Gastrocnemius medialis (tissue), 4 donors: ENCODE data around the gene VAMP7. TPM values are rescaled to one million over a fixed set of nuclear protein-coding genes. Genes with fewer than 3 reads are reported as not detected.

Experiments
- ATAC-seq, 2 donors: fragments of 150-250 bp; one replicate each; pipeline ENCODE4 v1.9.1; 2016
- DNase-seq, 2 donors: peaks; one replicate each; pipeline ENCODE4 v3.0.0-alpha.2; 2019
- H3K27ac ChIP-seq, 4 donors: fragments of 200-600 bp; sonication (generic); 1 replicate in 1 of 4; 2 replicates in 3 of 4; pipeline ENCODE4 v1.5.1; 2016 to 2018; ENCODE audit warnings: mild to moderate bottlenecking in 2 of 4, moderate library complexity in 1 of 4
- H3K27me3 ChIP-seq, 3 donors: fragments of 200-600 bp; sonication (generic) in 2 of 3; 1 replicate in 1 of 3; 2 replicates in 2 of 3; pipeline versions ENCODE4 v1.5.1 to v1.6.0; 2016 to 2019; ENCODE audit warnings: mild to moderate bottlenecking in 1 of 3, moderate library complexity in 1 of 3
- H3K36me3 ChIP-seq, 2 donors: fragments of 200-600 bp; sonication (generic) in 1 of 2; one replicate each; pipeline ENCODE4 v1.5.1; 2017 to 2018
- H3K4me1 ChIP-seq, 2 donors: fragments of 200-600 bp; sonication (generic) in 1 of 2; one replicate each; pipeline ENCODE4 v1.5.1; 2016 to 2017; ENCODE audit warnings: mild to moderate bottlenecking in 2 of 2
- H3K4me3 ChIP-seq, 4 donors: fragments of 200-600 bp; sonication (generic) in 3 of 4; 1 replicate in 1 of 4; 2 replicates in 3 of 4; pipeline ENCODE4 v1.5.1; 2016 to 2019; ENCODE audit warnings: mild to moderate bottlenecking in 2 of 4
- H3K9me3 ChIP-seq, 3 donors: fragments of 200-600 bp; sonication (generic) in 2 of 3; 1 replicate in 1 of 3; 2 replicates in 2 of 3; pipeline ENCODE4 v1.5.1; 2016 to 2019
- CTCF ChIP-seq, 5 experiments: fragments of 450-650 bp in 3 of 5; fragments of 200-600 bp in 2 of 5; sonication (generic) in 2 of 5; IDR thresholded peaks in 4 of 5; conservative IDR thresholded peaks in 1 of 5; 1 replicate in 4 of 5; 2 replicates in 1 of 5; pipeline ENCODE4 v1.5.1; 2016 to 2019; ENCODE audit warnings: antibody characterized with exemption in 5 of 5, mild to moderate bottlenecking in 3 of 5, moderate library complexity in 3 of 5
- POLR2A ChIP-seq, 2 donors: fragments of 450-650 bp; IDR thresholded peaks; one replicate each; pipeline ENCODE4 v1.6.1; 2017; ENCODE audit warnings: antibody characterized with exemption in 2 of 2, mild to moderate bottlenecking in 2 of 2, moderate library complexity in 2 of 2
- in situ Hi-C, 4 donors: fragments of 200-750 bp; cut with MboI; loops; one replicate each; pipeline versions ENCODE4 v1.15.0 to v1.8.0; 2017; ENCODE audit warnings: low sequenced_read_pairs in 4 of 4
- intact Hi-C: fragments of 100-400 bp; cut with DNase I; formaldehyde crosslinking; loops from one replicate; pipeline ENCODE4 v1.15.1; 2023; ENCODE audit warnings: low total_unique reads
- total RNA-seq, 4 donors: library from RNA; depleted of rRNA; stranded (reverse); fragments of >200 nt; gene quantifications; one replicate each; pipeline versions ENCODE4 v1.1.0 to v1.2.3, GENCODE V29; 2016

Gene VAMP7
- total RNA-seq, 4 donors from 2014 or later: 21.6 to 41.4 (median 32.2) TPM

GRCh38 chrX:155865193-155865592 lies 16.0 kb upstream of the VAMP7 start:
- no peak for DNase-seq
- no peaks in the 10 kb centered on the region for H3K27me3 ChIP-seq
- TF ChIP-seq CTCF (IDR thresholded peaks at IDR 0.05 in 4 of 5, conservative IDR thresholded peaks at IDR 0.05 in 1 of 5) (no peak), POLR2A (IDR thresholded peaks at IDR 0.05) (no peak)

GRCh38 chrX:155867821-155868220 lies 13.3 kb upstream of the VAMP7 start:
- DNase-seq (no peak), ATAC-seq (no peak)
- in situ Hi-C loops: no loop called here
- H3K27ac ChIP-seq: no peak overlapping the region
- no peaks in the 10 kb centered on the region for H3K4me1 ChIP-seq
- H3K36me3 ChIP-seq: no peaks in the 10 kb centered on the region
- no peak overlapping the region for H3K4me3 ChIP-seq
- TF ChIP-seq CTCF (IDR thresholded peaks at IDR 0.05 in 4 of 5, conservative IDR thresholded peaks at IDR 0.05 in 1 of 5): no peak
- TF ChIP-seq POLR2A (IDR thresholded peaks at IDR 0.05): no peak
- intact Hi-C loops: no loop called here
- H3K9me3 ChIP-seq: no peaks in the 10 kb centered on the region
- no peaks in the 10 kb centered on the region for H3K27me3 ChIP-seq

More at GRCh38 chrX:155865193-155865592, 16.0 kb upstream of the VAMP7 start:
- in situ Hi-C loops (no loop called here), intact Hi-C loops (no loop called here)
- no peak for ATAC-seq
- H3K4me3 ChIP-seq: no peak overlapping the region
- no peak overlapping the region for H3K27ac ChIP-seq
- H3K9me3 ChIP-seq: no peaks in the 10 kb centered on the region
- H3K36me3 ChIP-seq: no peaks in the 10 kb centered on the region
- no peaks in the 10 kb centered on the region for H3K4me1 ChIP-seq

DNA sequence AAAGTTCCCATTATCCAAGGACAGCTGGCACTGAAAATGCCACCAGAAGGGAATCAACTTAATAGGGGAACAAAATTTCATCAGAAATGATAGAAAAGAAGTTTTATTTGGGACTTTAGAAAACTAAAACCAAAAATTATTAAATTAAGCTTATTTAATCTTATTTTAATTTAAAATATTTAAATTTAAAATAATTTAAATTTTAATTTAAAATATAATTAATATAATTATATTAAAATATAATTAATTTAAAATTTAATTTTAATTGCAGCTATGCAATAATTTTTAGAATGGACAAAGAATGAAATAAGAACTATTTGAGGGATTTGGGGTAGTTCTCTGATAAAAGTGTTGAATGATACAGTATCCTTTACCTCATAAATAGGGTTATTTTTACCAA lies 10.2 kb upstream of the VAMP7 start:
- no peaks in the 10 kb centered on the region for H3K9me3 ChIP-seq
- no peaks in the 10 kb centered on the region for H3K4me1 ChIP-seq
- no peaks in the 10 kb centered on the region for H3K36me3 ChIP-seq
- intact Hi-C loops: no loop called here
- H3K27ac ChIP-seq: no peak overlapping the region
- DNase-seq (no peak), ATAC-seq (no peak)
- no peak for TF ChIP-seq CTCF (IDR thresholded peaks at IDR 0.05 in 4 of 5, conservative IDR thresholded peaks at IDR 0.05 in 1 of 5)
- no peak for TF ChIP-seq POLR2A (IDR thresholded peaks at IDR 0.05)
- H3K27me3 ChIP-seq: peaks cover 0 to 10% (median 0%) of the 10 kb centered on the region in 3 donors
- no peak overlapping the region for H3K4me3 ChIP-seq
- in situ Hi-C loops: no loop called here

GRCh38 chrX:155871934-155872333 lies 9.2 kb upstream of the VAMP7 start:
- H3K9me3 ChIP-seq: no peaks in the 10 kb centered on the region
- no peak for ATAC-seq
- no peaks in the 10 kb centered on the region for H3K4me1 ChIP-seq
- H3K27ac ChIP-seq: no peak overlapping the region
- H3K27me3 ChIP-seq: peaks cover 0 to 10% (median 0%) of the 10 kb centered on the region in 3 donors
- TF ChIP-seq POLR2A (IDR thresholded peaks at IDR 0.05) (no peak), CTCF (IDR thresholded peaks at IDR 0.05 in 4 of 5, conservative IDR thresholded peaks at IDR 0.05 in 1 of 5) (no peak)
- H3K36me3 ChIP-seq: no peaks in the 10 kb centered on the region
- in situ Hi-C loops: no loop called here
- intact Hi-C loops: no loop called here
- DNase-seq: no peak
- no peak overlapping the region for H3K4me3 ChIP-seq

DNA sequence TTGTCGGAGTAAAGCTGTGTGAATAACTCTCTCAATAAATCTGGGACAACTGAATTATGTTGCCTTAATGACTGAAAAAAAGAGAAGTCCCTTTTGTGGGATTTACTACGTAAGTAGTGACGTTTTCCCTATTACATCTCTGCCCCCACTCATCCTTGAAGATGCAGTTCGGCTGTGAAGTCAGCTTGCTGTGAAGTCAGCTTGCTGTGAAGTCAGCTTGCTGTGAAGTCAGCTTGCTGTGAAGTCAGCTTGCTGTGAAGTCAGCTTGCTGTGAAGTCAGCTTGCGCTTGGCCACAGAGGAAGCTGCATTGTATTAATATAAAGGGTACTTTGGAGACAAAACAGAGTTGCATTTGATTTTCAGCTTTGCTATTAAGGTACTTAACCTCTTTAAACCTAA lies 8.0 kb upstream of the VAMP7 start:
- no peak for DNase-seq
- Histone ChIP-seq H3K4me3 (no peak overlapping the region), H3K27me3 (peaks cover 0 to 10% (median 0%) of the 10 kb centered on the region in 3 donors), H3K27ac (no peak overlapping the region), H3K4me1 (no peaks in the 10 kb centered on the region), H3K36me3 (no peaks in the 10 kb centered on the region), H3K9me3 (no peaks in the 10 kb centered on the region)
- no peak for ATAC-seq
- TF ChIP-seq POLR2A (IDR thresholded peaks at IDR 0.05): no peak
- no peak for TF ChIP-seq CTCF (IDR thresholded peaks at IDR 0.05 in 4 of 5, conservative IDR thresholded peaks at IDR 0.05 in 1 of 5)
- in situ Hi-C loops (no loop called here), intact Hi-C loops (no loop called here)
